GM18498 (cell line): ENCODE results near the gene MAD2L1BP.
"Not testable (repeated sequence)": the region's sequence is repeated elsewhere in the genome, so short reads cannot be mapped to it uniquely, and the experiment has no call there.

Experiments used
- ATAC-seq: cut with Tn5 transposase; IDR thresholded peaks from one replicate; pipeline ENCODE4 v1.9.1; 2021; ENCODE audit warnings: mild to moderate bottlenecking, moderate library complexity; ENCODE audit not compliant: unreplicated experiment

Gene MAD2L1BP

GRCh38 chr6:43625393-43625992 is 10.1 kb upstream of the MAD2L1BP start:
- ATAC-seq: no peak

- no peak for ATAC-seq
These were observed 8.4 kb upstream of the MAD2L1BP start for GRCh38 chr6:43627008-43627825.

- ATAC-seq: peak; percentile 22
These were observed 7.1 kb upstream of the MAD2L1BP start for GRCh38 chr6:43628393-43629103.

GRCh38 chr6:43629104-43629504 is 6.5 kb upstream of the MAD2L1BP start, which contains the start of gene GTPBP2:
Gene GTPBP2, minus strand, starts transcription at chr6:43629264. Its CDS starts 102 bp downstream, at chr6:43629162.
- peak; percentile 85 for ATAC-seq

- ATAC-seq: peak; percentile 65
These were observed 5.9 kb upstream of the MAD2L1BP start for GRCh38 chr6:43629505-43630300.

GRCh38 chr6:43630980-43631619 is 4.5 kb upstream of the MAD2L1BP start:
- ATAC-seq: no peak

- ATAC-seq: not testable (repeated sequence)
These were observed 2.6 kb upstream of the MAD2L1BP start for GRCh38 chr6:43633002-43633401.

GRCh38 chr6:43634702-43635303 is 837 bp upstream of the MAD2L1BP start:
- no peak for ATAC-seq

GRCh38 chr6:43636308-43636659 is 644 bp downstream of the MAD2L1BP start:
- ATAC-seq: peak; percentile 20

GRCh38 chr6:43639984-43640800 is 4.6 kb downstream of the MAD2L1BP start:
- ATAC-seq: no peak

- peak; percentile 64 for ATAC-seq
These were observed 9.4 kb downstream of the MAD2L1BP start, which contains the start of gene RSPH9 for GRCh38 chr6:43644940-43645612. Gene RSPH9, plus strand, starts transcription at chr6:43645036. Its CDS starts 63 bp downstream, at chr6:43645099.

- peak; percentile 11 for ATAC-seq
These were observed 9.9 kb downstream of the MAD2L1BP start for GRCh38 chr6:43645613-43645964.

- no peak for ATAC-seq
These were observed 12.0 kb downstream of the MAD2L1BP start for GRCh38 chr6:43647613-43648012.

GRCh38 chr6:43648248-43648647 is 12.6 kb downstream of the MAD2L1BP start:
- no peak for ATAC-seq

- ATAC-seq: not testable (repeated sequence)
These were observed 17.2 kb downstream of the MAD2L1BP start for GRCh38 chr6:43652822-43653221.

- no peak for ATAC-seq
These were observed 21.7 kb downstream of the MAD2L1BP start for GRCh38 chr6:43657221-43657802.

- no peak for ATAC-seq
These were observed 22.5 kb downstream of the MAD2L1BP start for GRCh38 chr6:43658161-43658560.

GRCh38 chr6:43662948-43663347 is 27.3 kb downstream of the MAD2L1BP start:
- not testable (repeated sequence) for ATAC-seq
